WI38 (cell line): Measurements from ENCODE around the gene BMPR1A.

Experiments used
- H3K4me3 ChIP-seq: 2 replicates; pipeline ENCODE4 v1.5.1; 2011; ENCODE audit warnings: low read depth, mild to moderate bottlenecking, control low read depth, low read length
- CTCF ChIP-seq: IDR thresholded peaks from 2 replicates; pipeline ENCODE4 v1.5.1; 2012; ENCODE audit warnings: low read depth, mild to moderate bottlenecking, control low read depth, low read length

The BMPR1A gene

GRCh38 chr10:86876748-86877147, 120.3 kb downstream of the BMPR1A start:
- no peak for TF ChIP-seq CTCF
- H3K4me3 ChIP-seq: no peak overlapping the region

- no peak for TF ChIP-seq CTCF
These were observed 122.7 kb downstream of the BMPR1A start for GRCh38 chr10:86878983-86879713.

GRCh38 chr10:86880971-86881370, 124.6 kb downstream of the BMPR1A start:
- no peak overlapping the region for H3K4me3 ChIP-seq
- no peak for TF ChIP-seq CTCF

More at GRCh38 chr10:86878983-86879713, 122.7 kb downstream of the BMPR1A start:
- no peak overlapping the region for H3K4me3 ChIP-seq

GRCh38 chr10:86888585-86889381, 132.4 kb downstream of the BMPR1A start:
- H3K4me3 ChIP-seq: no peak overlapping the region
- TF ChIP-seq CTCF: no peak

GRCh38 chr10:86889997-86890396, 133.6 kb downstream of the BMPR1A start:
- TF ChIP-seq CTCF: no peak
- H3K4me3 ChIP-seq: no peak overlapping the region

GRCh38 chr10:86898511-86898910, 142.1 kb downstream of the BMPR1A start:
- TF ChIP-seq CTCF: no peak
- no peak overlapping the region for H3K4me3 ChIP-seq

- no peak overlapping the region for H3K4me3 ChIP-seq
- TF ChIP-seq CTCF: no peak
These were observed 142.7 kb downstream of the BMPR1A start for GRCh38 chr10:86899132-86899531.
